Activated gamma-delta T cell (primary cell): ENCODE measurements around the gene ERC1.

Experiments
- DNase-seq: peaks from one replicate; lab custom pipeline; 2025; lab: John Stamatoyannopoulos, UW

ERC1 gene

DNA sequence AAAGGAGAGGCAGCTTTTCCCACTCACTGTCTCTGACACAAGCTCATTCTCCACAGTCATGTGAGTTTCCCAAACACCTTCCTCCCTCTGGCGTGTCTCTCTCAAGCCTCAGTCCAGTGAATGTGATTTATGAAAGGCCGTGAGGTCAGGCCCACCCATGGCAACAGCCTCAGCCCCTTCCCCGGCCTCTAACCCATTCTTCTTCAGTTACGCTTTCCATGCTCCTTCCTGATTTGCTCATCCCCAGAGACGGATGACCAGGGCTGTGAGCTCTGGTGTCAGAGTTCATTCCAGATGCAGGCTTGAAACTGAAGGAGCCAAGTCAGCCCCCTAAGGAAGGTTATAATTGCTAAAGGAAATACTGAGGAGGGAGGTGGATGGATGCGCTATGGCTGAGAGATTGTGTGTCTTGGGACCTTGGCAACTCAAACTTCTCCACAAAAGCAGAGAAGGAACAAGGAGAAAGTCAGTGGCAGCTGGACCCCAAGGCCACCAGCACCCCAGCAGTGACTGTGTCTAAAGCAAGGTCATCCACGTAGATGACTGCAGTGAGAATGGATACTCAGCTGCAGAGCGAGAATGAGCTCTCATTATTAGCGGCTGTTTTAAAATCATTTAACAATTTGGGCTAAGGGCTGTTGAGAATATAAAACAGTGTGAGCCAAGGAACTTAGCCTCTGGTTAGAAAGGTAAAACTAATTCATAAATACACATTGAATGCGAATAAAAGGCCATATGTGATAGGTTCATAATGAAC is 519.2 kb downstream of the ERC1 start:
- DNase-seq: no peak

DNA sequence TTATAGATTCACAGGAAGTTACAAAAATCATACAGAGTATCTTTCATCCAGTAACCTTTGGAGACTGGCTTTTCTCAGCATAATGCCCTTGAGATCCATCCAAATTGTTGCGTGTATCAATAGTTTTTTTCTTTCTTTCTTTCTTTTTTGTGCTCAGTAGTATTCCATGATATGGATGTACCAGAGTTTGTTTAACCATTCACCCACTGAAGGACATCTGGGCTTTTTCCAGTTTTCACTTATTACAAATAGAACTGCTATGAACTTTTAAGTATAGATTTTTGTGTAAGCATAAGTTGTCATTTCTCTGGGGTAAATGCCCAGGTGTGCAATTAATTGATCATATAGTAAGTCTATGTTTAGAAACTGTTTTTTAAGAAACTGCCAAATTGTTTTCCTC is 524.0 kb downstream of the ERC1 start:
- no peak for DNase-seq

DNA sequence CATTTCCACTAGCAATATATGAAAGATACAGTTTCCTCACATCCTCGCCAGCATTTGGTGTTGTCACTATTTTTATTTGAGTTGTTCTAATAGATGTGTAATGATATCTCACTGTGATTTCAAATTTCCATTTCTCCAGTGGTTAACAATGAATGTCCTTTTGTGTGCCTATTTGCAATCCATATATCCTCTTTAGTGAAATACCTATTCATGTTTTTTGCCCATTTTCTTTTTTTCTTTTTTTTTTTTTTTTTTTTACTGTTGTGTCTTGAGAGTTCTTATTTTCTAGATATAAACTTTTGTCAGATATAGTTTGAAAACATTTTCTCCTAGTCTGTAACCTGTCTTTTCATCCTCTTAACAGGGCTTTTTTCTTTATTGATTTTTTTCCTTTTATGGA is 524.4 kb downstream of the ERC1 start:
- no peak for DNase-seq

DNA sequence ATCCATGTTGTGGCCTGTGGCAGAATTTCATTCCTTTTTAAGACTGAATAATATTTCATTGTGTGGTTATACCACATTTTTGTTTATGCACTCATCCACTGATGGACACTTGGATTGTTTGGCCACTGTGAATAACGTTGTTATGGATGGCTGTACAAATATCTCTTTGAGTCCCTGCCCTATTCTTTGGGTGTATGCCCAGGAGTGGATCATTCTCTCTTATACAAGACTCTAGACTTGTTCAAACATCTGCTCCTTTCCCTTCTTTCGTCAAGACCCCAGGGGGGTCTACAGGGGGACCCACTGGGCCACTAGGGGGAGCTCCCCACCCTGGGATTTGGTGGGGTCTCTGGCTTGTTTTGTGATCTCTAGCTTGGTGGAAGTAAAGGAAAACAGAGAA is 526.0 kb downstream of the ERC1 start:
- DNase-seq: no peak

DNA sequence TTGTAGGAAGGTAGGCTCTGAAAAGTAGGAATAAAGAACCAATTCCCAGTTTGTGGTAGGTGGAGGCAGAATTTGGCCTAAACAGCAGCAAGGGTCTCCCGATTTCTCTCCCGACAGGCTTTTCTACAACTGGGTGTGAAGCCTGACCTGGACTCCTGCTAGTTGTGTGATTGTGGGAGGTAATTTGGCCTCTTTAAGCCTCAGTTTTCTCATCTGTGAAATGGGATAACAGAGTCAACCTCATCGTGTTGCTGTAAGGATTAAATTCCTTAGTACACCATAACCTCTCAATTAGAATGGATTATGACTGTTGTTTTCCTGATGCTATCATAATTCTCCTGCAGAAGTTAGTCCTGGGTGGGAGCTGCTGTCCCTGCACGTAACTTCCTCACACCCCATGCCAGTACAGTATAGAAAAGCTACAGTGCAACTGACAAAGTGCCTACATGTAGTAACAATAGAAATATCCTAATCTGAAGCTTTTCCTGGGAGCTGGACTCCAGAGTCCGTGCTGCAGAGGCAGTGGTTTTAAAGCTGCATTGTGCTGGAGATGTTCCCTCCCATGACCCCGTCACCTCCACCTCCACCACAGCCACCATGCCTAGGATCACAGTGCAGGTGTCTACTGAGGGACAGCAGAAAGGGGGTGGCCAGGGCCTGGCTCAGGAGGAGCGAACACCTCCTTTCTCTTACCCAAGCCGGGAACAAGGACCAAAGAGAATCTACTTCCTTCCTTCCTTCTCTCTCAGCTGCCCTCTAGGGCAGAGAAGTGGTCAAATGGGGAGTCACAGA is 526.9 kb downstream of the ERC1 start:
- no peak for DNase-seq

- no peak for DNase-seq
Measured at GRCh38 chr12:1518591-1519516, 527.8 kb downstream of the ERC1 start.

GRCh38 chr12:1519642-1520041 is 528.6 kb downstream of the ERC1 start:
- no peak for DNase-seq

DNA sequence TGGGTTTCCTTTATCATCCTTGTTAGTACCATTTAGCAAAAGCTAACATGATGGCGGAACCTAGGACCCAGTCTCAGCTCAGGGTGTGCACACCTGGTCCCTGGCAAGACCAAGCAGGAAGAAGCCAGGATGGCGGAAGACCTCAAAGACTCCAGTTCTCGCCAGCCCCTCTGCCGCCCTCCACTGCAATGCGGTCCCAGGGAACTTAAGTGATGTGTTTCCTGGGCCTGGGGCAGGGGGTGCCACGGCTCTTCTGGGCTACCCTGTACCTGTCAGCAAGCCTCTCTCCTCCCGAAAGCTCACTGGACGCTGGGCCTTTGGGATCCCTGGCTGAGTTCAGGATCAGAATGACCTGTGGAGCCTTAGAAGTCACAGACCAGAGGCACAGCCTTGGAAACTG is 532.0 kb downstream of the ERC1 start:
- DNase-seq: no peak

- DNase-seq: no peak
Measured at GRCh38 chr12:1523558-1524050, 532.6 kb downstream of the ERC1 start.

- no peak for DNase-seq
Measured at GRCh38 chr12:1525858-1526257, 534.8 kb downstream of the ERC1 start.

DNA sequence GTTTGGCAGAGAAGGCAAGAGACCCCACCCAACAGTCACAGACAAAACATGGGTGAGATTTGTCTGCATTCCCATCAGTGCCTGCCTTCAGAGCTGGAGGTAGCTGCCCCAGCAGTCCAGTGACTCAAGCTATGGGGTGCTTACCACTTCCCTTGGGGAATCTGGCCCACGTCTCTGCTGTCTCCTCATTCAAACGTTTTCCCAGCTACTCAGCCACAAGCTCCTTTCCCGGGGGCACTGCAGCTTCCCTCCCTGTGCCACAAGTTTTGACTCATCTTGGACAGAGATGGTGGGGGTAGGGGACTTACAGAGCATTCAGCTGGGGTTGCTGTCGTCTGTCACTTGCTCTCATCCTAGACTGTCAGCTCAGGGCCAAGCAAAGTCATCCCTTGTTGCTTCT is 536.8 kb downstream of the ERC1 start:
- no peak for DNase-seq

DNA sequence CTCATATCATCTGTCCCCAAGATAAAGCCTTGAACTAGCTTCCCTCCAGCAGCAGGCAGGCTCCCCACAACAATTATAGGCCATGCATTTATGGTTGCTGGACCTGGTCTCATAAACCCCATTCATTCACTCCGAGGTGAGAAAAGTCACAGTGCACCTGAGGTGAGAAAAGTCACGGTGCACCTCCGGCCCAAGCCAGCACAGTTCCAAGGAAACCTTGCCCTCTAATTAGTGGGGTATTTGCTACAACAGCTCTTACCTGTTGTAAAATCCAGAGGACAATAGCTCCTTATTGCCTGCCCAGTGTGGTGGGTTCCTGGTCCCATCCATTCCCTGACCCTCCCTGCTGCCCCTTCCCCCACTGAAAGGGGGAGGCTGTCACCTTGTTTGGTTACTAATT is 537.8 kb downstream of the ERC1 start:
- DNase-seq: no peak

DNA sequence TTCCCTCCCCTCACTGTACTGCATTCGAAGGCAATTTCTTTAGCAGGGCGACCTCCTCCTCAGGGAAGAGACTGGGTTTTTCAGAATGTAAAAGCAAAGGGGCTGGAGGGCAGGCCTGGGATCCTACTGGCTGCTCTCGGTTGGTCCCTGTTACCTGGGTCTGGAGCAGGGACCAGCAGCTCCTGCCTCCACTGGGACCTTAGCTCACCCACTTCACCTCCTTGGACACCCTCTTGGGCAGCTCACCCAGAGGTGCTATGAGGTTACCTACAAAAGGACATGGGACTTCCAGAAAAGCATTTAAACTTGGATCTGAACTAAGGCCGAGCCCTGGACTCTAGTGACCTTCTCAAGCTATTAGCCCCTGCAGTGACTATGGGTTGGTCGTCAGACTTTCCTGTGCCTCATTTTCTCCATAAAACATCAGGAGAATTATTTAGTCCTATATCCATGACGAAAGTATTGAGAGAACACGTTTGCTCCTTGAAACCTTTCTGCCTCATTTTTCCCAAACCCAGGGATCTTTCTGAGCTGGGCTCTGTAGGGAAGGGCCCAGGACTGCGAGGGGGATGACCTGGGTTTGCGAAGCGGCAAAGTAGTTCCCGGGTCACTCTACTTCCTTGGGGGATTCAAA is 538.3 kb downstream of the ERC1 start:
- no peak for DNase-seq

- DNase-seq: no peak
Measured at GRCh38 chr12:1529862-1530591, 539.0 kb downstream of the ERC1 start.

DNA sequence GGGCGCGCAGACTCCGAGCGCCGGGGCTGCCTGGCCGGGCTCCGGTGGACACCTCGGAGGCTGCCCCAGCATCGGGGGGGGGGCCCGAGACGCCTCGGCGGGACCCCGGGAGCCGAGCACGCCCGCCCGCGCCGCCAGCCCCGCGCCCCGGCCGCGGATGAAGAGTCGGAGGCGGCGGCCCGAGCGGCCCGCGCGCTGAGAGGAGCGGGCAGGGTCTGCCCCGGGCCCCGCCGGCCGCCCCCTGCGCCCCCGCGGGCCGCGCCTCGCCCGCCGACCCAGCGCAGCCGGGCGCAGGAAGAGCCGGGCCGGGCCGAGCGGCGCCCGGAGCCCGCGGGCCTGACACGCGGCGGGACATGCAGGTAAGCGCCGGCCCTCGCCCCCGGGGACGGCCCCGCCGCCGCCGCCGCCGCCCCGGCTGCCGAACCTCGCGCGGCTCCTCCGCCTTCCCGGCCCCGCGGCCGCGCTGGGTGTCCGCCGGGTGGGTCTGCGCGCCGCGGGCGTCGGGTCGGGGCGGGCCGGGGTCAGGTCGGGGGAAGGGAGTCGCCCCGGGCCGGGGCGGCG is 539.6 kb downstream of the ERC1 start:
- no peak for DNase-seq

DNA sequence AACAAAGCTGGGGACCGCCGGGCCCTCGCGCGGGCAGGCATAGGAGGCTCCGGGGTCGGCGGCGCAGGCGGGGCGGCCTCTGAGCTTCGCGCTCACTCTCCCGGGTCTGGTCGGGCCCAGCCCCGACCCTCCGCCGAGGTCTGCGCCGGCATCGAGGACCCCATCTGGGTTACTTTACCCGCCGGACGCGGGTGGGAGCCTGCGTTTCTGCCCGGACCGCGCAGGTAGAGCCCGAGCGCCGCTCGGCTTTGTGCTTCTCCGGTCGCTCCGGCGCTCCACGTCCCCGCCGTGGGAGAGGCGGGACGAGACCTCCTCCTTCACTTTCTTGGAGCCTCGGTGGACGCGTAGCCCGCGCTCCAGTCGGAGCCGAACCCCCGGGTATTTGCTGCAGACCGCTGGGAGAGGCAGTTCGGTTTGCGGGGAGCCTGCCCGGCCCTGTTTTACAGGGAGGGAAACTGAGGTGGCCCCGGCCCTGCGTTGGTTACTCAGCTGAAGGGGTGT is 540.2 kb downstream of the ERC1 start:
- no peak for DNase-seq

DNA sequence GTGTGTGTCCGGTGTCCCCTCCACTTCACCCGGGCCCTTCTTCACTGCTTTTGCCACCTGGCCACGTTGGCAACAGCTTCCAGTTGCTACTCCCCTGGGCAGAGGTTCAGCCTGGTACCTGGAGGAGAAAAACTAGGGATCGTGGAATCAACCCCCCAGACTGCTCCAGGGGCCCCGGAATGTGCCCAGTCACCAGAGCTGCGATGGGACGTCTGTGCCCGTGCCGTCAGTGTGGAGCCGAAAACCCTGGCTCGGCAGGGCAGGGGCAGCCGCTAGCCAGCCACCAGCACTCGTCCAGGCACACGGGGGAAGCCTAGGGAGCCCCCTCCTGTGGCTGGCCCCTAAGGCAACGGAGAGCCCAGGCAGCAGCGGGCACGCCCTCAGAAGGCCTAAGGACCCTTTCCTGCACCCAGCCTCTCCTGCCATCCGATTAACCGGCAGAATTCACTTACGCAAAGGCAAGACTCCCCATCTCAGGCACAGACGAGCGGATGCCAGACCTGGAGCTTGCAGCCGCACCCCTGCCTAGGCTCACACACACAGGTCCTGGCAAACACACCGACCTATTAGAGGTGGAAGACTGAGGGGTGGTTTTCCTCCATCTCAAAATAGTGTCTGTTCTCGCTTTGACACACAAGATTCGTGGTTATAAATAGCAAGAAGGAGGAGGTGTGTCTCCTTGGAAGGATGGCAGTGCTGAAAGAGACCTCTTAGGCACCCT is 540.8 kb downstream of the ERC1 start:
- DNase-seq: no peak

DNA sequence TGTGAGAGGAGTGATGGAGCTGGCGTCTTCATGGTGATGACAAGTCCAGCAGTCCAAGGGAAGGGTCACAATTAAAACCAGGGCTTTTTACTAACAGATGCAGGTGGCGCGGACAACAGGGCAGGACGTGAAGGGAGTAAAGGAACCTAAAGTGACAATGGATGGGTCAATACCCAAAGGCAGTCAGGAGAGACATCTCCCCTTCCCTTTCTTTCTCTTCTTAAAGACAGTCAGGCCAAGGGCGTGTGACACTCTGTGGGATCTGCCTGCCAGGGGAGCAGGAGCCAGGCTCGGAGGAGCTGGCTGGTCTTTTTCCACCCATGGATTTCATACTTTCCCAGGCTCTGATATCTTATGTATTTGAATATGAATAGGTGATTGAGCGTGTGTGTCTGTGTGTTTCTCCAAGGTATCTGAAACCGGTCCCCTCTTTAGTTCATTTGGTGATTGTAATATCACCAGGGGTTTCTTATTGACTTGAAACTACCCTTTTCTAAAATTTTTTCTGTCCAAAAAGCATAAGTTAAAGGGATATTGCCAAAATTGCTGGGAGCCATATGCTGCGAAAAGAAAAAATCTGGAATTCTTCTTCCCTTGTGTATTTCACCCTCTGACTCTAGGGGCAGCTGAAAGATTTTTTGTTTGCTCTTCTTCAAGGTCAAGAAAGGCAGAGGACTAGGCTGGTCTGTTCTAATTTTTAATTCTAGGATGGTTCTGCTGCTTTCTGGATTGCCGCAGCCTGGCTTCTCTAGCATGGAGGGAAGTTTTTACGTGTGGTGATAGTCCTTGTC is 541.5 kb downstream of the ERC1 start:
- no peak for DNase-seq

- no peak for DNase-seq
Measured at GRCh38 chr12:1533205-1533601, 542.2 kb downstream of the ERC1 start.
